HepG2 (cell line): Measurements from ENCODE around the gene VPS25. TPM values are rescaled to one million over a fixed set of nuclear protein-coding genes. Genes with fewer than 3 reads are reported as not detected.

ENCODE experiments used
- ESRRA ChIP-seq: sonication (generic); formaldehyde crosslinking; IDR thresholded peaks from 2 replicates; pipeline ENCODE4 v1.5.1; 2020; ENCODE audit warnings: mild to moderate bottlenecking, low read depth, missing genetic modification reagents
- FOXK2 ChIP-seq: fragments of 450-650 bp; IDR thresholded peaks from 2 replicates; pipeline ENCODE4 v1.6.1; 2016
- FOXP1 ChIP-seq, 2 experiments: fragments of 450-650 bp in 1 of 2; IDR thresholded peaks; 2 replicates each; pipeline ENCODE4 v1.6.1; 2017 to 2018; ENCODE audit warnings: antibody characterized with exemption in 1 of 2
- HNRNPK ChIP-seq: fragments of 200-400 bp; formaldehyde crosslinking; IDR thresholded peaks from 2 replicates; pipeline ENCODE4 v1.6.1; 2018; ENCODE audit warnings: low read length, low read depth, moderate library complexity, mild to moderate bottlenecking; ENCODE audit not compliant: poor library complexity, severe bottlenecking
- JUN ChIP-seq: sonication (generic); formaldehyde crosslinking; IDR thresholded peaks from 2 replicates; pipeline ENCODE4 v1.4.0; 2020; ENCODE audit warnings: mild to moderate bottlenecking, missing genetic modification reagents
- KDM6A ChIP-seq: IDR thresholded peaks from 2 replicates; pipeline ENCODE4 v1.6.1; 2016; ENCODE audit warnings: low read depth
- KLF13 ChIP-seq: sonication (generic); formaldehyde crosslinking; IDR thresholded peaks from 2 replicates; pipeline ENCODE4 v1.4.0; 2020; ENCODE audit warnings: mild to moderate bottlenecking, missing genetic modification reagents
- MAF1 ChIP-seq: sonication (generic); formaldehyde crosslinking; IDR thresholded peaks from 2 replicates; pipeline ENCODE4 v1.5.0; 2020; ENCODE audit warnings: missing genetic modification reagents, borderline replicate concordance
- MED1 ChIP-seq: sonication (generic); formaldehyde crosslinking; IDR thresholded peaks from 2 replicates; pipeline ENCODE4 v1.4.0; 2020; ENCODE audit warnings: missing genetic modification reagents
- MTA1 ChIP-seq: sonication (generic); formaldehyde crosslinking; IDR thresholded peaks from 2 replicates; pipeline ENCODE4 v1.4.0; 2020; ENCODE audit warnings: missing genetic modification reagents, mild to moderate bottlenecking, borderline replicate concordance
- MTF1 ChIP-seq: sonication (generic); formaldehyde crosslinking; IDR thresholded peaks from 2 replicates; pipeline ENCODE4 v1.5.0; 2020; ENCODE audit warnings: missing genetic modification reagents
- MYC ChIP-seq: sonication (generic); formaldehyde crosslinking; IDR thresholded peaks from 2 replicates; pipeline ENCODE4 v1.9.0; 2021; ENCODE audit warnings: missing genetic modification reagents, borderline replicate concordance
- NKX3-1 ChIP-seq: sonication (generic); formaldehyde crosslinking; IDR thresholded peaks from 2 replicates; pipeline ENCODE4 v1.5.0; 2020; ENCODE audit warnings: missing genetic modification reagents
- PATZ1 ChIP-seq: sonication (generic); formaldehyde crosslinking; IDR thresholded peaks from 2 replicates; pipeline ENCODE4 v1.4.0; 2020; ENCODE audit warnings: missing genetic modification reagents
- POLR2AphosphoS2 ChIP-seq: IDR thresholded peaks from 2 replicates; pipeline ENCODE4 v1.6.1; 2011; ENCODE audit warnings: low read depth, low read length, improper control_type of control experiment
- STAT5B ChIP-seq: sonication (generic); formaldehyde crosslinking; IDR thresholded peaks from 2 replicates; pipeline ENCODE4 v1.4.0; 2020; ENCODE audit warnings: missing genetic modification reagents
- TEAD3 ChIP-seq: optimal IDR thresholded peaks from 2 replicates; pipeline ENCODE3; 2016; ENCODE audit warnings: borderline replicate concordance
- YEATS2 ChIP-seq: sonication (generic); formaldehyde crosslinking; IDR thresholded peaks from 2 replicates; pipeline ENCODE4 v1.4.0; 2020; ENCODE audit warnings: missing genetic modification reagents, borderline replicate concordance
- ZBTB20 ChIP-seq: sonication (generic); formaldehyde crosslinking; IDR thresholded peaks from 2 replicates; pipeline ENCODE4 v1.8.1; 2023; ENCODE audit warnings: missing genetic modification reagents, low read depth, mild to moderate bottlenecking, borderline replicate concordance
- ZFAT ChIP-seq: sonication (generic); formaldehyde crosslinking; conservative IDR thresholded peaks from 2 replicates; pipeline ENCODE4 v1.8.1; 2023; ENCODE audit warnings: missing genetic modification reagents, inconsistent platforms
- ZFP1 ChIP-seq: IDR thresholded peaks from 2 replicates; pipeline ENCODE4 v1.6.1; 2016
- ZFP36L2 ChIP-seq: sonication (generic); formaldehyde crosslinking; IDR thresholded peaks from 2 replicates; pipeline ENCODE4 v1.4.0; 2020; ENCODE audit warnings: missing genetic modification reagents
- ZKSCAN1 ChIP-seq: fragments of 150-350 bp; IDR thresholded peaks from 2 replicates; pipeline ENCODE4 v1.6.1; 2014; ENCODE audit warnings: low read length
- ZNF143 ChIP-seq: sonication (generic); formaldehyde crosslinking; IDR thresholded peaks from 2 replicates; pipeline ENCODE4 v1.4.0; 2020; ENCODE audit warnings: missing genetic modification reagents
- ZNF24 ChIP-seq: fragments of 450-650 bp; IDR thresholded peaks from 2 replicates; pipeline ENCODE4 v1.6.1; 2017; ENCODE audit warnings: antibody characterized with exemption, mild to moderate bottlenecking
- ZNF280B ChIP-seq: sonication (generic); formaldehyde crosslinking; IDR thresholded peaks from 2 replicates; pipeline ENCODE4 v1.5.0; 2020; ENCODE audit warnings: missing genetic modification reagents, mild to moderate bottlenecking, borderline replicate concordance
- ZNF296 ChIP-seq: sonication (generic); formaldehyde crosslinking; conservative IDR thresholded peaks from 2 replicates; pipeline ENCODE4 v1.5.0; 2020; ENCODE audit warnings: mild to moderate bottlenecking, missing genetic modification reagents
- ZNF501 ChIP-seq: sonication (generic); formaldehyde crosslinking; IDR thresholded peaks from 2 replicates; pipeline ENCODE4 v1.5.1; 2020; ENCODE audit warnings: mild to moderate bottlenecking, moderate library complexity, missing genetic modification reagents
- ZNF737 ChIP-seq: sonication (generic); formaldehyde crosslinking; IDR thresholded peaks from 2 replicates; pipeline ENCODE4 v1.5.0; 2020; ENCODE audit warnings: missing genetic modification reagents, mild to moderate bottlenecking, borderline replicate concordance
- ZNF772 ChIP-seq: sonication (generic); formaldehyde crosslinking; IDR thresholded peaks from 2 replicates; pipeline ENCODE4 v1.5.0; 2020; ENCODE audit warnings: mild to moderate bottlenecking, missing genetic modification reagents
- ZSCAN9 ChIP-seq: IDR thresholded peaks from 2 replicates; pipeline ENCODE4 v1.6.1; 2016; ENCODE audit warnings: borderline replicate concordance
- polyA plus RNA-seq, 8 experiments: library from polyadenylated mRNA; depleted of rRNA in 3 of 8; stranded (reverse) in 7 of 8; unstranded in 1 of 8; fragments of >200 nt; fragmentation: Illumina TruSeq in 4 of 8; extraction: Trizol in 4 of 8; gene quantifications; 2 replicates each; pipeline versions ENCODE4 v1.2.1 to v1.2.3, GENCODE V29; 2011 to 2016; ENCODE audit warnings: low read depth in 4 of 8, missing spikeins in 1 of 8, mixed read lengths in 1 of 8; ENCODE audit not compliant: insufficient read depth in 1 of 8
- total RNA-seq, 5 experiments: library from RNA; depleted of rRNA; stranded (reverse); fragments of >200 nt; fragmentation: Illumina TruSeq; extraction: Trizol; gene quantifications; 2 replicates each; pipeline ENCODE4 v1.2.3, GENCODE V29; 2016; ENCODE audit warnings: low read depth in 1 of 5

The VPS25 gene
- total and polyA plus RNA-seq, 2 of the 13 experiments (the other 11 are each of a cell fraction or from before 2014, with no cell fraction given) = 161 to 249 TPM

GRCh38 chr17:42780851-42781638 is 7.8 kb downstream of the VPS25 start (continued):
- TF ChIP-seq KLF13 (CRISPR knock-in tag) = peak; percentile 34; the same call in 1 of the 2 replicates
- TF ChIP-seq STAT5B (CRISPR knock-in tag) = no peak
- TF ChIP-seq POLR2AphosphoS2 = no peak
- TF ChIP-seq MED1 (CRISPR knock-in tag) = no peak
- TF ChIP-seq ZSCAN9 (CRISPR knock-in tag) = no peak
- TF ChIP-seq ZBTB20 (CRISPR knock-in tag) = peak; percentile 21; the same call in 1 of the 2 replicates
- TF ChIP-seq ZNF280B (CRISPR knock-in tag) = peak; percentile 83
- no peak for TF ChIP-seq MYC
- no peak for TF ChIP-seq TEAD3 (CRISPR knock-in tag)
- TF ChIP-seq MTF1 = 0 out of 2 replicates have a peak, but pooled peaks have one; percentile 59
- TF ChIP-seq ZFP1 = no peak
- TF ChIP-seq ZNF501 (CRISPR knock-in tag) = peak; percentile 45
- no peak for TF ChIP-seq KDM6A
- no peak for TF ChIP-seq ZNF296 (CRISPR knock-in tag)
- no peak for TF ChIP-seq ZNF24
- TF ChIP-seq ZNF737 = no peak
- no peak; the same call in 1 of the 2 replicates for TF ChIP-seq MTA1 (CRISPR knock-in tag)
- no peak for TF ChIP-seq MAF1 (CRISPR knock-in tag)
- no peak for TF ChIP-seq ZNF143
- no peak for TF ChIP-seq ZFP36L2 (CRISPR knock-in tag)
- TF ChIP-seq YEATS2 (CRISPR knock-in tag) = peak; percentile 13; the same call in 1 of the 2 replicates
- TF ChIP-seq NKX3-1 (CRISPR knock-in tag) = no peak; the same call in 1 of the 2 replicates
- TF ChIP-seq JUN = no peak
- TF ChIP-seq ZKSCAN1 = no peak
- no peak for TF ChIP-seq PATZ1 (CRISPR knock-in tag)
- TF ChIP-seq ESRRA (CRISPR knock-in tag) = no peak
- no peak for TF ChIP-seq ZNF772 (CRISPR knock-in tag)
- no peak for TF ChIP-seq ZFAT (CRISPR knock-in tag)
- TF ChIP-seq FOXK2 = no peak
- no peak for TF ChIP-seq HNRNPK
- no peak for TF ChIP-seq FOXP1 (IDR thresholded peaks at IDR 0.05)
- TF ChIP-seq FOXP1 (CRISPR knock-in tag; IDR thresholded peaks at IDR 0.05) = no peak
